Liver (tissue), 9 donors: ENCODE results near the gene LRRC47. TPM values are rescaled to one million over a fixed set of nuclear protein-coding genes. Genes with fewer than 3 reads are reported as not detected.

ENCODE experiments used
- DNase-seq: peaks from one replicate; pipeline ENCODE4 v3.0.0-alpha.2; 2017; ENCODE audit warnings: low spot score
- H3K27ac ChIP-seq, 2 donors: one replicate each; pipeline ENCODE4 v1.7.0; 2013; ENCODE audit warnings: inconsistent platforms in 2 of 2, low read length in 2 of 2, control low read depth in 1 of 2, low read depth in 1 of 2, mild to moderate bottlenecking in 1 of 2
- H3K27me3 ChIP-seq, 4 donors: one replicate each; pipeline versions ENCODE4 v1.6.1 to v1.7.0; 2013; ENCODE audit warnings: low read length in 3 of 4, inconsistent platforms in 1 of 4, mild to moderate bottlenecking in 1 of 4, moderate library complexity in 1 of 4; ENCODE audit not compliant: control insufficient read depth in 4 of 4, insufficient read depth in 4 of 4
- H3K36me3 ChIP-seq, 4 donors: one replicate each; pipeline versions ENCODE4 v1.6.1 to v1.7.0; 2013; ENCODE audit warnings: low read length in 3 of 4, mild to moderate bottlenecking in 3 of 4, low read depth in 1 of 4, moderate library complexity in 1 of 4; ENCODE audit not compliant: control insufficient read depth in 4 of 4, insufficient read depth in 3 of 4
- H3K4me1 ChIP-seq, 4 donors: one replicate each; pipeline versions ENCODE4 v1.6.1 to v1.7.0; 2013; ENCODE audit warnings: low read length in 3 of 4, mild to moderate bottlenecking in 3 of 4, moderate library complexity in 1 of 4; ENCODE audit not compliant: control insufficient read depth in 4 of 4, insufficient read depth in 4 of 4
- H3K4me3 ChIP-seq, 3 donors: one replicate each; pipeline versions ENCODE4 v1.6.1 to v1.7.0; 2013; ENCODE audit warnings: low read length in 3 of 3, control low read depth in 1 of 3, low read depth in 1 of 3, mild to moderate bottlenecking in 1 of 3
- H3K9ac ChIP-seq, 2 donors: one replicate each; pipeline ENCODE4 v1.7.0; 2013; ENCODE audit warnings: low read length in 2 of 2, mild to moderate bottlenecking in 2 of 2, moderate library complexity in 2 of 2, control low read depth in 1 of 2, low read depth in 1 of 2
- H3K9me3 ChIP-seq, 4 donors: one replicate each; pipeline versions ENCODE4 v1.6.1 to v1.7.0; 2013; ENCODE audit warnings: low read length in 3 of 4; ENCODE audit not compliant: control insufficient read depth in 4 of 4
- ATF3 ChIP-seq: IDR thresholded peaks from 2 replicates; pipeline ENCODE4 v1.6.1; 2016; ENCODE audit warnings: antibody characterized with exemption
- CTCF ChIP-seq: fragments of 150-350 bp; IDR thresholded peaks from 2 replicates; pipeline ENCODE4 v1.5.1; 2017; ENCODE audit warnings: improper control_type of control experiment, low read depth, low read length; ENCODE audit not compliant: missing input control
- EGR1 ChIP-seq, 2 donors: IDR thresholded peaks; 2 replicates each; pipeline ENCODE4 v1.6.1; 2016 to 2018; ENCODE audit warnings: antibody characterized with exemption in 2 of 2, low read depth in 2 of 2
- FOXA1 ChIP-seq: IDR thresholded peaks from 2 replicates; pipeline ENCODE4 v1.6.1; 2016; ENCODE audit warnings: antibody characterized with exemption
- FOXA2 ChIP-seq: IDR thresholded peaks from 2 replicates; pipeline ENCODE4 v1.6.1; 2016; ENCODE audit warnings: antibody characterized with exemption
- GABPA ChIP-seq, 2 donors: IDR thresholded peaks in 1 of 2; conservative IDR thresholded peaks in 1 of 2; 2 replicates each; pipeline ENCODE4 v1.6.1; 2016; ENCODE audit warnings: antibody characterized with exemption in 2 of 2, mild to moderate bottlenecking in 1 of 2, moderate library complexity in 1 of 2
- HNF4A ChIP-seq, 2 donors: conservative IDR thresholded peaks; 2 replicates each; pipeline ENCODE4 v1.6.1; 2016; ENCODE audit warnings: antibody characterized with exemption in 2 of 2, mild to moderate bottlenecking in 2 of 2
- HNF4G ChIP-seq: IDR thresholded peaks from 2 replicates; pipeline ENCODE4 v1.6.1; 2016; ENCODE audit warnings: antibody characterized with exemption
- JUND ChIP-seq, 2 donors: IDR thresholded peaks; 2 replicates each; pipeline ENCODE4 v1.6.1; 2016; ENCODE audit warnings: antibody characterized with exemption in 2 of 2
- MAX ChIP-seq: IDR thresholded peaks from 2 replicates; pipeline ENCODE4 v1.6.1; 2016; ENCODE audit warnings: antibody characterized with exemption
- NR2F2 ChIP-seq: IDR thresholded peaks from 2 replicates; pipeline ENCODE4 v1.6.1; 2016; ENCODE audit warnings: antibody characterized with exemption
- RAD21 ChIP-seq, 2 donors: IDR thresholded peaks; 2 replicates each; pipeline ENCODE4 v1.6.1; 2016; ENCODE audit warnings: antibody characterized with exemption in 2 of 2, mild to moderate bottlenecking in 2 of 2
- REST ChIP-seq: IDR thresholded peaks from 2 replicates; pipeline ENCODE4 v1.6.1; 2016; ENCODE audit warnings: antibody characterized with exemption, mild to moderate bottlenecking
- RXRA ChIP-seq, 2 donors: IDR thresholded peaks; 2 replicates each; pipeline ENCODE4 v1.6.1; 2017 to 2018; ENCODE audit warnings: antibody characterized with exemption in 2 of 2, mild to moderate bottlenecking in 1 of 2
- SP1 ChIP-seq: IDR thresholded peaks from 2 replicates; pipeline ENCODE4 v1.6.1; 2018; ENCODE audit warnings: antibody characterized with exemption, mild to moderate bottlenecking
- TAF1 ChIP-seq: conservative IDR thresholded peaks from 2 replicates; pipeline ENCODE4 v1.6.1; 2016; ENCODE audit warnings: antibody characterized with exemption, mild to moderate bottlenecking
- YY1 ChIP-seq: IDR thresholded peaks from 2 replicates; pipeline ENCODE4 v1.6.1; 2016; ENCODE audit warnings: antibody characterized with exemption, mild to moderate bottlenecking
- ZBTB33 ChIP-seq: IDR thresholded peaks from 2 replicates; pipeline ENCODE4 v1.6.1; 2016; ENCODE audit warnings: antibody characterized with exemption
- WGBS: extraction: QIAGEN DNeasy Blood & Tissue Kit; methylation state at CpG from one replicate; pipeline ENCODE4 v1.1.7; 2013; 5-methylcytosine and 5-hydroxymethylcytosine counted together
- polyA plus RNA-seq, 2 donors: library from polyadenylated mRNA; stranded (reverse) in 1 of 2; unstranded in 1 of 2; fragments of 200-250 nt in 1 of 2; fragments of >200 nt in 1 of 2; fragmentation: Nextera tagmentation in 1 of 2; extraction: Ambion mirVana in 1 of 2; gene quantifications; one replicate each; pipeline versions ENCODE4 v1.2.1 to v1.2.3, GENCODE V29; 2013 to 2015
- total RNA-seq, 2 donors: library from RNA; depleted of rRNA; stranded (reverse); fragments of >200 nt; gene quantifications; one replicate each; pipeline ENCODE4 v1.2.3, GENCODE V29; 2014
- donor health status: healthy.
- donor health status: healthy.
- donor health status: healthy.
- donor health status: healthy.
- donor health status: healthy.

LRRC47 gene
- total and polyA plus RNA-seq, 4 donors, result 8.7 to 23.8 (median 15.4) TPM

- no peaks in the 10 kb centered on the region for H3K27me3 ChIP-seq
- peaks cover 1 to 14% (median 10%) of the 10 kb centered on the region in 4 donors for H3K4me1 ChIP-seq
- H3K9ac ChIP-seq, result no peak overlapping the region
- no peak overlapping the region for H3K4me3 ChIP-seq
- WGBS, result 70% methylated on average over 25 of the region's 25 CpGs
- DNase-seq, result no peak
- TF ChIP-seq TAF1 (no peak), HNF4G (no peak), YY1 (no peak), ATF3 (no peak), FOXA1 (no peak), RAD21 (IDR thresholded peaks at IDR 0.05) (no peak), ZBTB33 (no peak), REST (no peak), NR2F2 (no peak), MAX (no peak), GABPA (IDR thresholded peaks at IDR 0.05 in 1 of 2, conservative IDR thresholded peaks at IDR 0.05 in 1 of 2) (no peak), HNF4A (conservative IDR thresholded peaks at IDR 0.05) (no peak), FOXA2 (no peak), CTCF (no peak), JUND (IDR thresholded peaks at IDR 0.05) (no peak), EGR1 (IDR thresholded peaks at IDR 0.05; ENCODE audit: low read depth in 2 of 2) (no peak), SP1 (no peak), RXRA (IDR thresholded peaks at IDR 0.05) (no peak)
- H3K36me3 ChIP-seq, result peaks cover 0 to 10% (median 3%) of the 10 kb centered on the region in 4 donors
- no peaks in the 10 kb centered on the region for H3K9me3 ChIP-seq
- H3K27ac ChIP-seq, result no peak overlapping the region
Observed at GRCh38 chr1:3731583-3732433, 64.5 kb downstream of the LRRC47 start.
